Thoracic aorta (tissue), 2 donors: ENCODE data around the gene ZNF33B. TPM values are rescaled to one million over a fixed set of nuclear protein-coding genes. Genes with fewer than 3 reads are reported as not detected.

Source experiments
- ATAC-seq: fragments of 150-250 bp; one replicate; pipeline ENCODE4 v1.8.0; 2017; ENCODE audit warnings: low read depth; ENCODE audit not compliant: insufficient number of reproducible peaks, low FRiP score
- DNase-seq: peaks from one replicate; pipeline ENCODE4 v3.0.0-alpha.2; 2020; ENCODE audit warnings: low spot score
- H3K27ac ChIP-seq, 2 donors: fragments of 200-600 bp; sonication (generic); 1 replicate in 1 of 2; 2 replicates in 1 of 2; pipeline ENCODE4 v1.5.1; 2016; ENCODE audit warnings: mild to moderate bottlenecking in 2 of 2, moderate library complexity in 2 of 2
- H3K27me3 ChIP-seq: fragments of 200-600 bp; sonication (generic); replicated peaks from 2 replicates; pipeline ENCODE4 v1.6.0; 2016; ENCODE audit warnings: mild to moderate bottlenecking; ENCODE audit not compliant: insufficient read depth
- H3K36me3 ChIP-seq: fragments of 200-600 bp; sonication (generic); one replicate; pipeline ENCODE4 v1.5.1; 2016
- H3K4me1 ChIP-seq, 2 donors: fragments of 200-600 bp; sonication (generic); 1 replicate in 1 of 2; 2 replicates in 1 of 2; pipeline versions ENCODE4 v1.5.1 to v1.6.0; 2016; ENCODE audit warnings: low read depth in 2 of 2, mild to moderate bottlenecking in 1 of 2; ENCODE audit not compliant: control insufficient read depth in 1 of 2
- H3K4me3 ChIP-seq: fragments of 200-600 bp; sonication (generic); 2 replicates; pipeline ENCODE4 v1.5.1; 2016; ENCODE audit warnings: mild to moderate bottlenecking
- H3K9me3 ChIP-seq: fragments of 200-600 bp; sonication (generic); 2 replicates; pipeline ENCODE4 v1.5.1; 2016
- total RNA-seq, 2 donors: library from RNA; depleted of rRNA; stranded (reverse); fragments of >200 nt; gene quantifications; one replicate each; pipeline versions ENCODE4 v1.1.0 to v1.2.3, GENCODE V29; 2016
- TF ChIP-seq, protein P1 (sequence below): fragments of 200-600 bp; sonication (generic); IDR thresholded peaks from one replicate; pipeline ENCODE4 v1.5.1; 2019; ENCODE audit warnings: antibody characterized with exemption

The ZNF33B gene
- total RNA-seq, 2 donors from 2014 or later, result 5.6 to 12.1 TPM

DNA sequence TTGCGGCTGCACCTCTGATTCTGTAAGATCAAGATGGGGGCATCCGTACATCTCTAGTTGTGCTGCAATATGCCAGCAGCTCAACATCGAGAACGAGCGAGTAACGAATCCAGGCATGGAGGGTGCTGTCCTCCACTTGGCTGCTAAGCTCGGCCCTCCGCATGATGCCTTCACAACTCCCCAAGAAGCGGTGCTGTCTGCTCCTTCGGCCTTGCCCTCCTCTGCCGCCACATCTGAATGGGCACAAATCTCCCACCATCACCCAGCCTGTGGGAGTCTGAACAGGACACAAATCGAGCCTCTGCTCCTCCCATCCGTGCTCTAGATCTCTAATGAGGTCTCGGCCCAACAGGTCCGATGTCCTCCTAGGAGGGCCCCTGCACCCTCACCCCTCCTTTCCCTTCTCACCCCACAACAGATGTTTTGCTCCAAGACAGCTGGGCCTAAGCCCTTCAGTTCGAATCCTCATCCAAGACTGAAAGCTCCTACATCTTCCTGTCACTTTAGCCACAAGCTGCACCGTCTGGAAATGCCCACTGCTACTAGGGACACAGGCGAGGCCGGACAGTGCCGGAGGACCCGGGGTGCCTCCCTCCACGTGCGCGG lies 86.7 kb downstream of the ZNF33B start:
- TF ChIP-seq, protein P1, sequence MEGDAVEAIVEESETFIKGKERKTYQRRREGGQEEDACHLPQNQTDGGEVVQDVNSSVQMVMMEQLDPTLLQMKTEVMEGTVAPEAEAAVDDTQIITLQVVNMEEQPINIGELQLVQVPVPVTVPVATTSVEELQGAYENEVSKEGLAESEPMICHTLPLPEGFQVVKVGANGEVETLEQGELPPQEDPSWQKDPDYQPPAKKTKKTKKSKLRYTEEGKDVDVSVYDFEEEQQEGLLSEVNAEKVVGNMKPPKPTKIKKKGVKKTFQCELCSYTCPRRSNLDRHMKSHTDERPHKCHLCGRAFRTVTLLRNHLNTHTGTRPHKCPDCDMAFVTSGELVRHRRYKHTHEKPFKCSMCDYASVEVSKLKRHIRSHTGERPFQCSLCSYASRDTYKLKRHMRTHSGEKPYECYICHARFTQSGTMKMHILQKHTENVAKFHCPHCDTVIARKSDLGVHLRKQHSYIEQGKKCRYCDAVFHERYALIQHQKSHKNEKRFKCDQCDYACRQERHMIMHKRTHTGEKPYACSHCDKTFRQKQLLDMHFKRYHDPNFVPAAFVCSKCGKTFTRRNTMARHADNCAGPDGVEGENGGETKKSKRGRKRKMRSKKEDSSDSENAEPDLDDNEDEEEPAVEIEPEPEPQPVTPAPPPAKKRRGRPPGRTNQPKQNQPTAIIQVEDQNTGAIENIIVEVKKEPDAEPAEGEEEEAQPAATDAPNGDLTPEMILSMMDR, result no peak
- no peak for ATAC-seq
- no peaks in the 10 kb centered on the region for H3K9me3 ChIP-seq
- peaks cover 16 to 23% of the 10 kb centered on the region in 2 donors for H3K4me1 ChIP-seq
- H3K4me3 ChIP-seq, result peak overlapping the region; percentile 86
- no peaks in the 10 kb centered on the region for H3K27me3 ChIP-seq
- H3K27ac ChIP-seq, result no peak overlapping the region
- DNase-seq, result no peak
- H3K36me3 ChIP-seq, result peaks cover 8% of the 10 kb centered on the region

DNA sequence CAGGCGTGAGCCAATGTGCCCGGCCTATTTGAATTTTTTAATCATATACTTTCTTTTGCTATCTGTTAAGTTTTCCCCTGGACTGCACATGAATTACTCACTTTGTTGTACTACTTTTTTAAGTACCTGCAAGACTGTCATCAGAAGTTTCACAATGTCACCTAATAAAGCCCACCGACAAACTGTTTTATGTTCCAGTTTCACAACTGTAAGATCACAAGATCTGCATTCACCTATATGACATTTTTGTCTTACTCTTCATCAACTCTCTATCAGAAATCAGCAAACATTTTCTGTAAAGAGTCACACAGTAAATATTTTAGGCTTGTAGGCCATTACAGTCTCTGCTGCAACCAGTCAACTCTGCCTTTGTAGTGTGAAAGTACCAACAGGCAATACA lies 88.5 kb downstream of the ZNF33B start:
- no peaks in the 10 kb centered on the region for H3K27me3 ChIP-seq
- no peak overlapping the region for H3K27ac ChIP-seq
- peaks cover 11% of the 10 kb centered on the region for H3K9me3 ChIP-seq
- no peak for ATAC-seq
- DNase-seq, result no peak
- TF ChIP-seq, protein P1, result no peak
- H3K4me3 ChIP-seq, result no peak overlapping the region
- H3K4me1 ChIP-seq, result peaks cover 16 to 23% of the 10 kb centered on the region in 2 donors
- peaks cover 8% of the 10 kb centered on the region for H3K36me3 ChIP-seq

DNA sequence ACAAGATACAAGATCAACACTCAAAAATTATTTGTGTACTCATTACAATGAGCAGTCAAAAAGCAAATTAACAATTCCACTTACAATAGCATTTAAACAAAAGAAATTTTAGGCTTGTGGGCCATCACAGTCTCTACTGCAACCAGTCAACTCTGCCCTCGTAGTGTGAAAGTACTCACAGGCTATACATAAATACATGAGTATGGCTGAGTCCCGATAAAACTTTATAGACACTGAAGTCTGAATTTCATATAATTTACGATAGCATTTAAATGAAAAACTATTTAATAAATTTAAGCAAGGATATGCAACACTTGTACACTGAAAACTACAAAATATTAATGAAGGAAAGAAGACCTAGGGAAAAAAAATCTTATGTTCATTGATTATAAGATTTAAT lies 90.1 kb downstream of the ZNF33B start:
- Histone ChIP-seq H3K4me3 (no peak overlapping the region), H3K27ac (no peak overlapping the region), H3K4me1 (peaks cover 16 to 19% of the 10 kb centered on the region in 2 donors), H3K36me3 (peaks cover 11% of the 10 kb centered on the region), H3K27me3 (no peaks in the 10 kb centered on the region), H3K9me3 (peaks cover 25% of the 10 kb centered on the region)
- ATAC-seq (no peak), DNase-seq (no peak)
- TF ChIP-seq, protein P1, result no peak

DNA sequence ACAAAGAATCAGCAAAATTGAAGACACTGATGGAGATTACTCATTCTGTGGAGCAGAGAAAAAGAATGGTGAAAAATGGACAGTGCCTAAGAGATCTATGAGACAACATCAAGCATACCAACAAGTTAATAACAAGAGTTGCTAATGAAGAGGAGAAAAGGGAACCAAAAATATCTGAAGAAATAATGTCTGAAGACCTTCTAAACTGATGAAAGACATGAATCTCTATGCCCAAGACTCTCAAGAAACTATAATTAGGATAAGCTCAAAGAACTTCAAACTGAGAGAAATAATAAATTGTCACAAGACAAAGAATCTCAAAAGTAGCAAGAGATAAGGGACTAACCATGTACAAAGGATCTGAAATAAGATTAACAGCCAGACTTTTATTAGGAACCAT lies 93.4 kb downstream of the ZNF33B start:
- no peaks in the 10 kb centered on the region for H3K27me3 ChIP-seq
- TF ChIP-seq, protein P1, result no peak
- DNase-seq, result no peak
- H3K4me3 ChIP-seq, result no peak overlapping the region
- no peak for ATAC-seq
- H3K36me3 ChIP-seq, result peaks cover 12% of the 10 kb centered on the region
- peaks cover 58% of the 10 kb centered on the region for H3K9me3 ChIP-seq
- H3K27ac ChIP-seq, result no peak overlapping the region
- peaks cover 0 to 2% of the 10 kb centered on the region in 2 donors for H3K4me1 ChIP-seq

DNA sequence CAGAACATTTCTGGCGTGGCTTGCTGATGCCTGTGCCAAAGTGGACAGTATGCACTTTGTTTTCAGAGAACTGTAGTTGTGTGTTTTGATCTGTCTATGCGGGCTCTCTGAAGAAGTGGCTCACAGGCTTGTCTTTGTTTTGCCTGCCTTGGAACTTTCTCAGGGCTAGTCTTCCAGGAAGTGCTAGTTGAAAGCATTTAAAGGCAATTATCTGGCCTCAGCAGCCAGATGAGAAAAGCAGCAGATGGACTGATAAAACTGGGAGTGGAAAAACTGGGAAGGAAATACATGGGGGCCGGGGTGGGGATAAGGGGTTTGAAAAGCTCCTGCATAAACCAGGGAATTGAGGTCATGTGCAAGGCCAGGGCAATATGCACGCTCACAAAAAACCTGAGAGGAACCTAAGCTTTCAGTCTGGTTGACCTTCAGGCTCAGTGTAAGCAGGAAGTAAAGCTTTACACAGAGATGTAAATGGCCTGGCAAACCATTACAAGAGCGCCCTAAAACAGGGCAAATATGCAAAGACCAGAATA lies 94.5 kb downstream of the ZNF33B start:
- Histone ChIP-seq H3K27me3 (no peaks in the 10 kb centered on the region), H3K4me1 (no peaks in the 10 kb centered on the region), H3K27ac (no peak overlapping the region), H3K36me3 (peaks cover 20% of the 10 kb centered on the region), H3K9me3 (peaks cover 69% of the 10 kb centered on the region), H3K4me3 (no peak overlapping the region)
- no peak for ATAC-seq
- no peak for DNase-seq
- TF ChIP-seq, protein P1, result no peak

Other genes with a start within 250 kb of the ZNF33B start
- gene BMS1, start 144.2 kb upstream of the ZNF33B start, total RNA-seq, result 10 to 100 TPM in 1 of 2 donors, 1 to 10 TPM in 1; 8.8 to 18.7 TPM